HepG2 (cell line): ENCODE data around the gene EMILIN3. TPM values are rescaled to one million over a fixed set of nuclear protein-coding genes. Genes with fewer than 3 reads are reported as not detected.

Source experiments
- ATAC-seq: fragments of 200-7000 bp; cut with Tn5 transposase; 3 replicates; pipeline ENCODE4 v1.9.1; 2020; ENCODE audit warnings: mild to moderate bottlenecking, moderate library complexity
- BruUV-seq: library from RNA; stranded (reverse); fragments of 400-500 nt; replicated peaks from 2 replicates; lab custom pipeline; 2021; lab: Mats Ljungman, UMichigan
- CTCF ChIA-PET: fragments of 300-600 bp; formaldehyde crosslinking; extraction: SDS; loops from one replicate; lab custom pipeline; 2021; ENCODE audit warnings: low total read pairs, inconsistent platforms, low intra/inter-chr PET ratio; lab: Yijun Ruan, JAX
- POLR2A ChIA-PET: fragments of 350-600 bp; sonication (Branson Sonifier 250); formaldehyde crosslinking; loops from one replicate; lab custom pipeline; 2020; ENCODE audit warnings: antibody characterized with exemption, inconsistent platforms; lab: Yijun Ruan, JAX
- DNase-seq: peaks from one replicate; pipeline ENCODE4 v3.0.0-alpha.2; 2015; ENCODE audit warnings: low spot score
- FAIRE-seq: peaks from 3 replicates; lab custom pipeline; 2011; peaks lifted over from hg19 to GRCh38; lab: Jason Lieb, UNC
- H2AFZ ChIP-seq: one replicate; pipeline ENCODE4 v1.6.1; 2011; ENCODE audit warnings: low read length, inconsistent platforms
- H3K27ac ChIP-seq: fragments of 300-600 bp; 3 replicates; pipeline ENCODE4 v1.8.0; 2011; ENCODE audit warnings: mixed run types, mild to moderate bottlenecking, mixed read lengths, low read length, inconsistent platforms; ENCODE audit not compliant: insufficient read depth; ENCODE audit errors: extremely low read length
- H3K27me3 ChIP-seq, 2 experiments: fragments of 200-600 bp in 1 of 2; 2 replicates in 1 of 2; 3 replicates in 1 of 2; pipeline versions ENCODE4 v1.6.0 to v1.8.0; 2011; ENCODE audit warnings: low read length in 2 of 2, mild to moderate bottlenecking in 2 of 2, moderate library complexity in 2 of 2, inconsistent platforms in 1 of 2; ENCODE audit not compliant: insufficient read depth in 2 of 2, control insufficient read depth in 1 of 2
- H3K36me3 ChIP-seq, 2 experiments: fragments of 200-600 bp in 1 of 2; replicated peaks in 1 of 2; 2 replicates in 1 of 2; 3 replicates in 1 of 2; pipeline versions ENCODE4 v1.5.1 to v1.8.0; 2011; ENCODE audit warnings: low read length in 2 of 2, inconsistent platforms in 1 of 2; ENCODE audit not compliant: insufficient read depth in 2 of 2, control insufficient read depth in 1 of 2
- H3K4me1 ChIP-seq: 2 replicates; pipeline ENCODE4 v1.5.1; 2012; ENCODE audit warnings: low read length, inconsistent platforms; ENCODE audit not compliant: insufficient read depth
- H3K4me2 ChIP-seq: 2 replicates; pipeline ENCODE4 v1.6.0; 2011; ENCODE audit warnings: low read depth, low read length, inconsistent platforms
- H3K4me3 ChIP-seq, 3 experiments: fragments of 200-600 bp in 1 of 3; sonication (generic), shearing (Covaris generic) in 1 of 3; replicated peaks in 1 of 3; 2 replicates each; pipeline ENCODE4 v1.5.1; 2011 to 2016; ENCODE audit warnings: low read length in 3 of 3, inconsistent platforms in 2 of 3, low read depth in 2 of 3, mild to moderate bottlenecking in 2 of 3, control low read depth in 1 of 3, mixed read lengths in 1 of 3; ENCODE audit not compliant: insufficient read depth in 1 of 3
- H3K79me2 ChIP-seq: one replicate; pipeline ENCODE4 v1.6.1; 2011; ENCODE audit warnings: low read length, inconsistent platforms; ENCODE audit not compliant: insufficient read depth
- H3K9ac ChIP-seq: 2 replicates; pipeline ENCODE4 v1.6.0; 2011; ENCODE audit warnings: mild to moderate bottlenecking, low read depth, low read length, inconsistent platforms; ENCODE audit not compliant: insufficient read depth
- H3K9me3 ChIP-seq: 2 replicates; pipeline ENCODE4 v1.5.1; 2012; ENCODE audit warnings: mild to moderate bottlenecking, low read length
- H4K20me1 ChIP-seq: 2 replicates; pipeline ENCODE4 v1.6.0; 2011; ENCODE audit warnings: inconsistent platforms, mild to moderate bottlenecking, low read length, moderate library complexity; ENCODE audit not compliant: insufficient read depth
- CENPX ChIP-seq: sonication (generic); formaldehyde crosslinking; IDR thresholded peaks from 2 replicates; pipeline ENCODE4 v1.9.0; 2021; ENCODE audit warnings: mild to moderate bottlenecking, missing genetic modification reagents, moderate library complexity
- DNMT1 ChIP-seq: sonication (generic); formaldehyde crosslinking; IDR thresholded peaks from 2 replicates; pipeline ENCODE4 v1.5.1; 2020; ENCODE audit warnings: mild to moderate bottlenecking, missing genetic modification reagents
- EP300 ChIP-seq, 3 experiments: sonication (generic) in 1 of 3; formaldehyde crosslinking in 1 of 3; IDR thresholded peaks; 2 replicates each; pipeline versions ENCODE4 v1.5.1 to v1.6.1; 2011 to 2020; ENCODE audit warnings: low read depth in 2 of 3, low read length in 2 of 3, borderline replicate concordance in 1 of 3, improper control_type of control experiment in 1 of 3, mild to moderate bottlenecking in 1 of 3, missing genetic modification reagents in 1 of 3, moderate library complexity in 1 of 3
- ETV6 ChIP-seq: sonication (generic); formaldehyde crosslinking; conservative IDR thresholded peaks from 2 replicates; pipeline ENCODE4 v1.4.0; 2020; ENCODE audit warnings: missing genetic modification reagents
- EZH2 ChIP-seq: conservative IDR thresholded peaks from 2 replicates; pipeline ENCODE4 v1.6.1; 2012; ENCODE audit warnings: mild to moderate bottlenecking, low read depth, low read length, moderate library complexity
- HDAC2 ChIP-seq: sonication (generic); formaldehyde crosslinking; IDR thresholded peaks from 2 replicates; pipeline ENCODE4 v1.4.0; 2020; ENCODE audit warnings: missing genetic modification reagents
- HNRNPH1 ChIP-seq: fragments of 200-400 bp; formaldehyde crosslinking; optimal IDR thresholded peaks from 2 replicates; pipeline ENCODE3; 2017; ENCODE audit warnings: mild to moderate bottlenecking, low read depth, low read length
- KLF11 ChIP-seq: IDR thresholded peaks from 2 replicates; pipeline ENCODE4 v1.6.1; 2016; ENCODE audit warnings: missing compliant biosample characterization
- NFATC3 ChIP-seq: sonication (generic); formaldehyde crosslinking; IDR thresholded peaks from 2 replicates; pipeline ENCODE4 v1.5.1; 2020; ENCODE audit warnings: mild to moderate bottlenecking, missing genetic modification reagents
- ZKSCAN5 ChIP-seq: sonication (generic); formaldehyde crosslinking; IDR thresholded peaks from 2 replicates; pipeline ENCODE4 v1.5.1; 2020; ENCODE audit warnings: mild to moderate bottlenecking, missing genetic modification reagents
- ZNF274 ChIP-seq: sonication (generic); formaldehyde crosslinking; IDR thresholded peaks from 2 replicates; pipeline ENCODE4 v1.5.1; 2020; ENCODE audit warnings: mild to moderate bottlenecking, missing genetic modification reagents
- ZNF883 ChIP-seq: sonication (generic); formaldehyde crosslinking; IDR thresholded peaks from 2 replicates; pipeline ENCODE4 v1.5.1; 2020; ENCODE audit warnings: mild to moderate bottlenecking, missing genetic modification reagents; ENCODE audit errors: not compliant biosample characterization
- ZSCAN22 ChIP-seq: sonication (generic); formaldehyde crosslinking; IDR thresholded peaks from 2 replicates; pipeline ENCODE4 v1.4.0; 2020; ENCODE audit warnings: mild to moderate bottlenecking, missing genetic modification reagents
- WGBS: methylation state at CpG from one replicate; pipeline ENCODE4 v1.1.6; 2017; ENCODE audit warnings: low lambda C conversion rate; 5-methylcytosine and 5-hydroxymethylcytosine counted together
- in situ Hi-C: cut with HindIII; loops from 2 replicates; pipeline ENCODE4 v1.10.0; 2017; ENCODE audit warnings: low pct_unique_long_range_greater_than_20kb; ENCODE audit not compliant: extremely low pct_ligation_motif_present
- intact Hi-C: fragments of 100-400 bp; cut with micrococcal nuclease; formaldehyde crosslinking; loops from one replicate; pipeline ENCODE4 v1.10.0; 2022; ENCODE audit not compliant: unreplicated experiment
- polyA plus RNA-seq, 8 experiments: library from polyadenylated mRNA; depleted of rRNA in 3 of 8; stranded (reverse) in 7 of 8; unstranded in 1 of 8; fragments of >200 nt; fragmentation: Illumina TruSeq in 4 of 8; extraction: Trizol in 4 of 8; gene quantifications; 2 replicates each; pipeline versions ENCODE4 v1.2.1 to v1.2.3, GENCODE V29; 2011 to 2016; ENCODE audit warnings: low read depth in 4 of 8, missing spikeins in 1 of 8, mixed read lengths in 1 of 8; ENCODE audit not compliant: insufficient read depth in 1 of 8
- total RNA-seq, 5 experiments: library from RNA; depleted of rRNA; stranded (reverse); fragments of >200 nt; fragmentation: Illumina TruSeq; extraction: Trizol; gene quantifications; 2 replicates each; pipeline ENCODE4 v1.2.3, GENCODE V29; 2016; ENCODE audit warnings: low read depth in 1 of 5
- TF ChIP-seq, protein P1 (sequence below): sonication (generic); formaldehyde crosslinking; IDR thresholded peaks from 2 replicates; pipeline ENCODE4 v1.4.0; 2020; ENCODE audit warnings: missing genetic modification reagents
- TF ChIP-seq, protein P2 (sequence below): sonication (generic); formaldehyde crosslinking; IDR thresholded peaks from 2 replicates; pipeline ENCODE4 v1.9.0; 2022; ENCODE audit warnings: missing genetic modification reagents, mild to moderate bottlenecking, borderline replicate concordance

The EMILIN3 gene
- total and polyA plus RNA-seq, 2 of the 13 experiments (the other 11 are each of a cell fraction or from before 2014, with no cell fraction given) = 0.25 to 0.29 TPM

DNA sequence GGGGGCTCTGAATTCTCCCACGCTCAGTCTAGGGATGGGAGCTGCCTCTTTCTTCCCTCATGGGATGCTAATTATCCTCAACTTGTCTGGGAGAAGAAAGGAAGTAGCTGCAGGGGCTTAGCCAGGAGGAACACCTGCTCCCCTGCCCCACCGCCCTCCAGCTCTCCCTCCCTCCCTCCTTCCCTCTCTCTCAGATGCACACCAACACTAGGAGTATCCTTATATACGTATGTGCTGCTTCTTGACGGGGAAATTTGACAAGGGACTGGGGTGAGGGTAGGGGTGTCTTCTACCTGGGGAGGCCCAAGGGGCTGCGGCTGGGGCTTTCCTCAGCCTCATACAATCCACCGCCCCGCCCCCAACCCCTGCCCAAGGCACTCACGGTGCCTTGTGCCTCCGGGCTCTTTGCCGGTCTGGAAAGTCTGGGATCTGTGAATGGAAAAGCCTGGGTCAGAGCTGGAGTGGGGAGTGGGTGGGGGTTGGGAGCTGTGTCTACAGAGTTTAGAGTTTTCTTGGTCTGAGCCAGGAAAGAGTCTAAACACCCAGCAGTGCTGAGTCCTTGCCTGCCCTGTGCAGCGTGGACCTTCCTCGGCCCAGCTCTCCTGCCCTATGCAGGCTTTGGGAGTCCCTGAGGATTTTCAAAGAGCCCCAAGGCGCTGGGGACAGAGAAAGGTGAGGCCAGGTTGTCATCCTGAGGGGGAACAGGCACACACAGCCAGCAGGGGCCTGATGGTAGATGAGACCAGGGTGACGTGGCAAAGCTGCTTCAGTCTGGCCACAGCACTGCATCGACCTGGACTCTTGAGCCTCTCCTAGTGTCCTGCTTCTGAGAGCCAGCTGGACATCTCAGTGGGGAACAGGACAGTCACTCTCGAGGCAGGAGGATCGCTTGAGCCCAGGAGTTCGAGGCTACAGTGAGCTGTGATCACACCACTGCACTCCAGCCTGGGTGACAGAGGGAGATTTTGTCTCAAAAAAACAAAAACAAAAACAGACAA lies 29.3 kb upstream of the EMILIN3 start:
- H3K9me3 ChIP-seq = no peaks in the 10 kb centered on the region
- H3K27ac ChIP-seq = no peak overlapping the region
- peak overlapping the region; percentile 91 for H3K4me2 ChIP-seq
- ChIA-PET CTCF (no interaction called here), POLR2A (interaction anchor here (0.9 to 1.0 kb wide), 2 partner anchors 21 to 66 kb away, joined by 3 read pairs; no protein-coding TSS in a partner anchor)
- peak; percentile 68 for FAIRE-seq
- H2AFZ ChIP-seq = peak overlapping the region; percentile 56
- H3K79me2 ChIP-seq = no peaks in the 10 kb centered on the region
- peak; percentile 87 for ATAC-seq
- H3K36me3 ChIP-seq = no peaks in the 10 kb centered on the region
- H3K9ac ChIP-seq = peak overlapping the region; percentile 67
- H3K4me1 ChIP-seq = peaks cover 29% of the 10 kb centered on the region
- no peaks in the 10 kb centered on the region for H3K27me3 ChIP-seq
- no TSS peak for BruUV-seq
- peak; percentile 76 for DNase-seq
- H3K4me3 ChIP-seq = peak overlapping the region; percentile 46 to 63 (median 46)
- 31% methylated on average over 18 of the region's 18 CpGs for WGBS
- in situ Hi-C loops = no loop called here
- no peaks in the 10 kb centered on the region for H4K20me1 ChIP-seq
- intact Hi-C loops = no loop called here
- TF ChIP-seq ZKSCAN5 (CRISPR knock-in tag) (0 out of 2 replicates have a peak, but pooled peaks have one; percentile 38), KLF11 (no peak), NFATC3 (CRISPR knock-in tag) (no peak), ZSCAN22 (CRISPR knock-in tag) (no peak), DNMT1 (CRISPR knock-in tag) (peak; percentile 19; the same call in 1 of the 2 replicates), ZNF274 (CRISPR knock-in tag) (0 out of 2 replicates have a peak, but pooled peaks have one; percentile 19), ETV6 (CRISPR knock-in tag) (peak; percentile 69; the same call in 1 of the 2 replicates), EZH2 (no peak), EP300 (IDR thresholded peaks at IDR 0.05; ENCODE audit: low read depth in 2 of 2, low read length in 2 of 2) (no peak), EP300 (CRISPR knock-in tag; IDR thresholded peaks at IDR 0.05; ENCODE audit: borderline replicate concordance) (0 out of 2 replicates have a peak, but pooled peaks have one; percentile 44), ZNF883 (CRISPR knock-in tag) (no peak), CENPX (CRISPR knock-in tag) (no peak), HNRNPH1 (no peak), HDAC2 (CRISPR knock-in tag) (peak; percentile 32; the same call in 1 of the 2 replicates)
- TF ChIP-seq, protein P1, sequence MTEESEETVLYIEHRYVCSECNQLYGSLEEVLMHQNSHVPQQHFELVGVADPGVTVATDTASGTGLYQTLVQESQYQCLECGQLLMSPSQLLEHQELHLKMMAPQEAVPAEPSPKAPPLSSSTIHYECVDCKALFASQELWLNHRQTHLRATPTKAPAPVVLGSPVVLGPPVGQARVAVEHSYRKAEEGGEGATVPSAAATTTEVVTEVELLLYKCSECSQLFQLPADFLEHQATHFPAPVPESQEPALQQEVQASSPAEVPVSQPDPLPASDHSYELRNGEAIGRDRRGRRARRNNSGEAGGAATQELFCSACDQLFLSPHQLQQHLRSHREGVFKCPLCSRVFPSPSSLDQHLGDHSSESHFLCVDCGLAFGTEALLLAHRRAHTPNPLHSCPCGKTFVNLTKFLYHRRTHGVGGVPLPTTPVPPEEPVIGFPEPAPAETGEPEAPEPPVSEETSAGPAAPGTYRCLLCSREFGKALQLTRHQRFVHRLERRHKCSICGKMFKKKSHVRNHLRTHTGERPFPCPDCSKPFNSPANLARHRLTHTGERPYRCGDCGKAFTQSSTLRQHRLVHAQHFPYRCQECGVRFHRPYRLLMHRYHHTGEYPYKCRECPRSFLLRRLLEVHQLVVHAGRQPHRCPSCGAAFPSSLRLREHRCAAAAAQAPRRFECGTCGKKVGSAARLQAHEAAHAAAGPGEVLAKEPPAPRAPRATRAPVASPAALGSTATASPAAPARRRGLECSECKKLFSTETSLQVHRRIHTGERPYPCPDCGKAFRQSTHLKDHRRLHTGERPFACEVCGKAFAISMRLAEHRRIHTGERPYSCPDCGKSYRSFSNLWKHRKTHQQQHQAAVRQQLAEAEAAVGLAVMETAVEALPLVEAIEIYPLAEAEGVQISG (CRISPR knock-in tag) = peak; percentile 48
- TF ChIP-seq, protein P2, sequence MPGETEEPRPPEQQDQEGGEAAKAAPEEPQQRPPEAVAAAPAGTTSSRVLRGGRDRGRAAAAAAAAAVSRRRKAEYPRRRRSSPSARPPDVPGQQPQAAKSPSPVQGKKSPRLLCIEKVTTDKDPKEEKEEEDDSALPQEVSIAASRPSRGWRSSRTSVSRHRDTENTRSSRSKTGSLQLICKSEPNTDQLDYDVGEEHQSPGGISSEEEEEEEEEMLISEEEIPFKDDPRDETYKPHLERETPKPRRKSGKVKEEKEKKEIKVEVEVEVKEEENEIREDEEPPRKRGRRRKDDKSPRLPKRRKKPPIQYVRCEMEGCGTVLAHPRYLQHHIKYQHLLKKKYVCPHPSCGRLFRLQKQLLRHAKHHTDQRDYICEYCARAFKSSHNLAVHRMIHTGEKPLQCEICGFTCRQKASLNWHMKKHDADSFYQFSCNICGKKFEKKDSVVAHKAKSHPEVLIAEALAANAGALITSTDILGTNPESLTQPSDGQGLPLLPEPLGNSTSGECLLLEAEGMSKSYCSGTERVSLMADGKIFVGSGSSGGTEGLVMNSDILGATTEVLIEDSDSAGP (CRISPR knock-in tag) = peak; percentile 64
